Activated naive CD8-positive, alpha-beta T cell treated with anti-CD3 and anti-CD28 coated beads, Interleukin-2, amount 50 U/mL, for 16 hours (primary cell): ENCODE results near the gene FOXB2.

Experiments
- DNase-seq: peaks from one replicate; pipeline ENCODE4 v3.0.0-alpha.2; 2020; ENCODE audit warnings: low read depth, low spot score

FOXB2 gene

DNA sequence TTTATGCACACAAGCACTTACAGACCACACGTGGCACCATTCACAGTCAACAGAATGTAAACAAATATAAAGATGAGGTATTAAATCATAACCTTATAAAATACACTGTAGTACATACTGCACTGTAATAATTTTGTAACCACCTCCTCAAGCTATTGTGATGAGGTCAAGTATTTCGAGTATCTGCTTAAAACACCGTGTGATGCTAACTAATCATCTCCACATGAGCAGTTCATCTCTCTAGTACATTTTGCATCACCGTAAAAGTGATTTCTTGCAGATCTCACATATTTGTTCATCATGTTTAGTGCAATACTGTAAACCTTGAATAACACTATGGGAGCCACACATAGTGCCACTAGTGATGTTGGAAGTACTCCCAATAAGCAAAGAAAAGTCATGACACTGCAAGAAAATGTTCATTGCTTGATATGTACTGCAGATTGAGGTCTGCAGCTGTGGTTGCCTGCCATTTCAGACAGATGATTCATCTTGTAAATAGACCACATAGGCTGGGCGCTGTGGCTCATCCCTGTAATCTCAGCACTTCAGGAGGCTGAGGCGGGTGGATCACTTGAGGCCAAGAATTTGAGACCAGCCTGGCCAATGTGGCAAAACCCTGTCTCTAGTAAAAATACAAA is 44.3 kb downstream of the FOXB2 start:
- no peak for DNase-seq

DNA sequence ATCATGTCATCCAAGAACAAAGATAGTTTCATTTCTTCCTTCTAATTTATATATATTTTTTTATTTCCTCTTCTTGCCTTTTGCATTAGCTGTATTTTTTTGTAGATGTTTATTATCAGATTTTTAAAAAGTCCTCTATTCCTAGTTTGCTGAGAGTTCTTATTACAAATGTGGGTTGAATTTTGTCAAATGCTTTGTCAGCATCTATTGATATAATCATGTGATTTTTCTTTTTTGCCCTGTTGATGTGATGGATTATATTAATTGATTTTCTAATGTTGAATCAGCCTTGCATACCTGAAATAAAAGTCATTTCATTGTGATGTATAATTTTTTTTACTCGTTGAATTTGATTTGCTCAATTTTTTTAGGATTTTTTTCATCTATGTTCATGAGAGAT is 46.9 kb downstream of the FOXB2 start:
- no peak for DNase-seq
